GM18505 (cell line): Measurements from ENCODE around the gene TMEM269.

ENCODE experiments used
- ATAC-seq: cut with Tn5 transposase; IDR thresholded peaks from one replicate; pipeline ENCODE4 v1.9.1; 2021; ENCODE audit not compliant: unreplicated experiment
- POLR2A ChIP-seq: IDR thresholded peaks from 4 replicates; pipeline ENCODE4 v1.6.1; 2011; ENCODE audit warnings: borderline replicate concordance; ENCODE audit not compliant: insufficient read depth, insufficient read length; ENCODE audit errors: extremely low read depth

The TMEM269 gene, protein sequence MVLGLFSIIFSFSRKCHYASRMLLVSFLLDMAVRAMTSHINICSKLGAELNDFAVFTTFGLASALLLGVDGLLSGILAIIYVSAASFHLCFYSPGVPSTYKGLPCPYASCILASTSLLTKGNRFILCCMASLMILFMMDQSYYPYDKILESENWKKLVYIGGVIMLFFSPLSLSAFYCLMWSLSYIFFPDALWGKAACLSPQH

DNA sequence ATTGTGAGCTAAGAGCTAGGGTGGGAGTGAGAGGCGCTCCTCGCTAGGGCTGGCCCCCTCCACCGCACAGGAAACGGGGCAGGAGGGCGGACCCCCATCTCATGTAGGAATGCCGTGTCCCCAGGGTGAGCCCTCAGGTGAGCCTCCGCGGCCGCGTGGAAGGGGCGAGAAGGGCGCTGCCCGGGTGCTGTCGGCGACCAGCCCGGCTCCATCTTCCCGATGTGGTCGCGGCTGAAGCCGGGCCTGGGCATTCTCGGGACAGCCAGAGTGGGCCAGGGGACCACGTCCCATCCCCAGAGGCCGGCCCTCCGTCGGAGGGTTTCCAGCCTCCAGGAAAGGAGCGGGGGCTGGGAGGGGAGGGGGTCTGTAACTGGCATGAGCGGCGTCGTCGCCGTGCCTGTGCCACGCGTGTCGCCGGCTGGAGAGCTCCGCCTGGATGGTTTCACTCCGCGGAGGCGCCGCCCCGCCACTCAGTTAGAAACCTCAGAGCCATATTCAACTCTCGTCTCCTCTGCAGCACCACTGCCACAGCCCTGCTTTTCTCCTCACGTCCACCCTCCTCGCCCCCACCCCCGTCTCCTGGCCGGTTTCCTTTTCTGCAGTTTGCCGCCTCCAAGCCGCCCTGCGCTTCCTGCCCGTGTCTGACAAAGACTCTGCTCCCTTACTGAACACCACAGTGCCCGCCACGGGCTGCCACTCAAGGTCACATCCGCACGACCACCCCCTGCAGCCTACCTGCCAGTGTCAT lies at the start of gene TMEM269:
Gene TMEM269 (plus strand): TSS at position 46 of the 748 bp plus-strand sequence. CDS start 4,903 bp downstream, outside the sequence.
- no peak for TF ChIP-seq POLR2A
- ATAC-seq: no peak

DNA sequence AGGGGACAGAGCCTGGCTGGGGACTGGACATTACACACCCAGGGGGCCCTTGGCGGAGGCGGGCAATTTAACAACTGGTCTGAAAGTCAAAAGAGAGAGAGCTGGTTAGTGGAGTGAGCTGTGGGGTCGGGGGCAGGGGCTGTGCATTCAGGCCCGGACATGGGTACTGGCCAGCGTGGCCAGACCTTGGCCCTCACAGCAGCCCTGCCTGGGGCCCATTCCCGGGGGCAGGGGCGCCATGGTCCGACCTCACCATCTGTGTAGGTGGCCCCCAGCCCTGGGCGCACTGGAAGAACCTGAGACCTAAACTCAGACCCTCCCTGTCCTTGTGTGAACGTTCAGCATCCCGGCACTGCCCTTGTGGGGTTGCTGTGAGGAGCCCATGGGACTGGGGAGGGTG lies 49.7 kb upstream of the TMEM269 start:
- no peak for ATAC-seq

DNA sequence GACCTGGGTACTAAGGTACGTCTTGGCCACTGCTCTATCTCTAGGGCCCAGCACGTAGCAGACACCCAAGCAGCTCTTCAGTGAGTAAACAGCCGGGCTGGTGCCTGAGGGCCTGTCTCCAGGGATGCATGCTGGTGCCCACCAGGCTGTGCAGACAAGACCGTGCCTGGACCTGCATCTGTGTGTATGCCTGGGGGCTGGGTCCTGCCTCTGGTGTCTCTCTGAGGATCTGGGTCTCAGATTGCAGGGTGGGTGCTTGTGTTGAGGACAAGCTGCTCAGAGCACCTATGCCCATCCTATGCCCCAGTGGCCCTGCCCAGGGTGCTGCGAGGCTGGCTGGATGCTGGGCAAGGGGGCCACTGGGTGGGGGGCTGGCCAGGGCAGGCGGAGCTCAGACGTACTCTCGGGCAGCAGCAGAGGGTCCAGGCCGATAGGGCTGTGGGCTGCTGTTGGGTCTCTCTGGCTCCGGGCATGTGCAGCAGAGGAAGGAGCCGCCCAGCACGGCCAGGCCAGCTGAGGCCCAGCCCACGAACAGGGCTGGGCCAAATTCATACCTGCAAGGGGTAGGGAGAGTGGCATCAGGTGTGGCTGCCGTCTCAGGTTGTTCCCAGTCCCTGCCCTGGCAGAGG lies 49.2 kb upstream of the TMEM269 start:
- no peak for TF ChIP-seq POLR2A
- no peak for ATAC-seq

More for the DNA sequence above, 49.7 kb upstream of the TMEM269 start:
- no peak for TF ChIP-seq POLR2A

DNA sequence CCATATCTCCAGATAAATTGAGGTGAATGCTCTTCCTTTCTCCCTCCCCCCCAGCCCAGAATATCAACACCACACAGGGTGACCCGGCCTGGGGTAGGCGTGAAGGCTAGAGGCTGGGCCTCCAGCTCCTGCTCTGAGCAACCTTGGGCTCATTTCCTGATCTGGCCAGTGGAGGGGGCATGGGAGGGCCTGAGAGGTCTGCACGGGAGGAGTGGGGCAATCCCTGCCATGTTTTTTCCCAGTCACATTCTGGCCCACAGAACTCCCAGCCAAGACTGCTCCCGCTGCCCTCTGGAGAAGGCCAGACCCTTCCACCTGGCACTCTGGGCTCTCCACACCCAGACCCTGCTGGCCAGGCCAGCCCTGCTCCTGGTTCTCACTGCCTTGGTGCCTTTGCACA lies 48.6 kb upstream of the TMEM269 start:
- TF ChIP-seq POLR2A: no peak
- ATAC-seq: no peak

DNA sequence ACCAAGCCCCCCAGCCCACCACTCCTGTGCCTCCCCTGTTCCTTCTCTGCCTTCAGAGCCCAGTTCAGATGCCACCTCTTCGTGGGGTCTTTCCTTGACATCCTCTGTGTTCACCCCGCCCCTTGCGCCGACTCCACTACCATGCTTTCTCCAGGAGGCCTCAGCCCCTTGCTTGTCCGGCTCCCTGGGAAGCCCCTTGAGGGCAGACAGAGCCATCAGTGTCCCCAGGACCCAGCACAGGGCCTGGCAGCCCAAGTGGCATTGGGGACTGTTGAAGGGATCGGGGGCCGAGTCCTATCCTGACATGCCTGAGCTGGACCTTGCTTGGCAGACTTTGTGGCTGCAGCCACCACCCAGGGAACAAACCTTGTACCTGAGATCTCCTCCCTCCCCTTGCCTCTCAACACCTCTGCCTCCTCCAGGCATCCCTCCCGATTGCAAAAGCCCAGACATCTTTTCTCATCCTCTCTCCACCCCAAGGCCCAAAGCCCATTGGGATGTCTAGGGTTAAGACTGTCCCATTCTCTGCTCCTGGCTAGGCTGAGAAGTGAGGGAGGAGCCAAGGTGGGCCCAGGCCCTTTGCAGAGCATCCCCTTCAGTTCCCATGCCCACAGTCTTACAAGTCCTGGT lies 48.1 kb upstream of the TMEM269 start:
- ATAC-seq: no peak
- no peak for TF ChIP-seq POLR2A

DNA sequence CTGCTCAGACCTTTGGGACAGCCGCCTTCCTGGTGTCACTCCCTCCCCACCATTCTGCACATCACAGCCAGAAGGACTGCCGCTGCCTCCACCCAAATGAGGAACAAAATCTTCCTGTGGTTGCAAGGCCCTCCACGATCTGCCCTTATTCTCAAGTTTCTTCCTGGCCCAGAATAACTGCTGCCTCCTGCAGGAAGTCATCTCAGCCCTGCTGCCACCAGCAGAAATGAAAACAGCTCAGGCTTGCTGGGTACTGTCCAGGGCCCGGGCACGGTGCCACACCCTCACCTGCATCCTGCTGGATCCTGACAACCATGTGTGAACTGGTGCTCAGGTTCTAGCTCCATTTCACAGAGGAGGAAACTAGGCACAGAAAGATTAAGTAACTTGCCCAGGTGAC lies 47.5 kb upstream of the TMEM269 start:
- no peak for TF ChIP-seq POLR2A
- no peak for ATAC-seq

DNA sequence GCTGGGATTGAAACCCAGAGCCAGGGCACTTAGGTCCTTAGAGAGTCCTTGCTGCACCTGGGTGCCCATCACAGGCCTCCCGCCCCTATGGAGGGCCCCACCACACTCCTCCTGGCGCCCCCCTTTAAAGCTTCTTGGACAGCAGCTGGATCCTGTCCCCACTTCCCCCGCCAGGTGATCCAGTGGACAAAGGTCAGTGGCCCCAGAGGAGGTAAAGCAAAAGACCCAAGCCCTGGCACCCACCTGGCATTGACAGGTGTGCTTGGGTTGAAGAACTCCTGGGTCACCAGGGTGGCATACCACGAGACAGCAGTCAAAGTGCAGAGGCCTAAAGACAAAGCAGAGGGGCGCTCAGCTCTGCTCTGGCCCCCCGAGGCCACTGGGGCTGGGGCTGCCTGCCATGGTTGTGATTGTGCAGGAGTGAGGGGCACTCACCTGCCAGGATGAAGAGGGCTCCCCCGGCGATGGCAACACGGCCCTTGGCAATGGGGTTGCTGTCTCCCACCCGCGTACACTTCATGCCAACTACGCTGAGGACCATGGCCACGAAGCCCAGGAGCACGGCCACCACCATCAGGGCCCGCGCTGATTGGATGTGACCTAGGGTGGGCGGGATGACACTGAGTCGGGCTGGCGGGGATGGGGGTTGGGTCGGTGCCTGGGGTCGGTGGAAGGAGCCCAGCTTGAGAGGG lies 46.7 kb upstream of the TMEM269 start:
- TF ChIP-seq POLR2A: no peak
- ATAC-seq: no peak

DNA sequence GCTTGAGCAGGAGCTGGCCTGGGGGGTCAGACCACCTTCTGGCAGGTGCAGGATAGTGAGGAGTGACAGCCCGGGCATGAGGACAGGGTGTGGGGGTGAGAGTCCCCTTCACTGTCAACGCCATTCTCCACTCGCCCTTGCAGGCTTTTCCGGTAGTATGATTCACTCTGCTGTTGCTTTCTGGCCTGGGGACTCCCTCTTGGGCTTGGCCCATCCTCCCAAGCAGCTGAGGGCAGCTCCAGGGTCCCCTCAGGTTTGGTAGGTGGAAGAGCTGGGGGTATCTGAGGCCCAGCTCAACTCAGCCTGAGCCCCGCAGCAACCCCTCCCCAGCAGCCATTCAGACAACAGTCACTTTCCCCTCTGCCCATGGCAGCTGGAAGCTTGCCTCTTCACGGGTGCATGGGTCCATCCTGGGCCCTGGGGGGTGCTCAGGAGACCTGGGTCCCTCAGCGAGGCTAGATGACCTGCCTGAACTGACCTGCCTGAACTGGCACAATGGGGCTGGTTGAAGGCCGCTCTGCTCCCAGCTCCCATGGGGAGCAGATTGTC lies 46.0 kb upstream of the TMEM269 start:
- TF ChIP-seq POLR2A: no peak
- ATAC-seq: no peak

DNA sequence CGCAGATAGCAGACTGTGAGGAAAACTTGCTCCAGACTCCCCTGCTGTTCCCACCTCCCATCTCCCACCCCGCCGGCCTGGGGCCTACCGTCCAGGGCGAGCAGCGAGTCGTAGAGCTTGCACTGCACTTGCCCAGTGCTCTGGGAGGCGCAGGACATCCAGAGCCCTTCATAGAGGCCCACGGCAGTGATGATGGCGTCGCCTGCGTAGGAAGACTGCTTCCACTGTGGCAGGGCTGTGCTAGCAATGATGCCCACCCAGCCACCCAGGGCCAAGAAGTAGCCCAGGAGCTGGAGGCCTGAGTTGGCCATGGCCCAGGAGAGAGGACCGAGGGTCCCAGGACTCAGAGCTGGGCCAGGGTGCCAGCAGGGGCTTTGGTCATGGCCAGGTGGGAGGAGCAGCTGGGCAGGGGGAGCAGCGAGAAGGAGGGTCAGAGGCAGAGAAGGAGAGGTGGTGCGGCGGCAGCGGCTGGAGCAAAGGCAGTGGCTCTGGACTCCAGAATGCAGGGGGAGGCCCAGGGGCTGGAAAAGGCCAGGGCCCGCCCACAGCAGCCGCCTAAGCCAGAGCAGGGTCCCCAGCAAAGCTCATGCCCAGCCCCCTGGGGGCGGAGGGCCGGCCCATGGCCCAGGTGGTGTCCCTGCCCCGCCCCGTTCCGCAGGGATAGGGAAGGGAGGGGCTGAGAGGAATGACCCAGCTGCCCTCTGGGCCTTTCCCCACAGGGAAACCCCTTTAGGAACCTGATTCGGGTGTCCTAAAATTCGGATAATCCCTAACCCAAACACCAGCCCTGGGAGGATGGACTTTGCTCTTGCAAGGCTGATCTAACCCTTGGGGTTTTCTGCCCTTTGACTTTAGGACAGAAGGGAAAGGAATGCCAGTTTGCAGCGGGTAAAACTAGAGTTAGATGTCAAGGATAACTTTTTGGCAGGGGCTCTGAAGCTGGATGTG lies 44.8 kb upstream of the TMEM269 start, which contains the start of gene CLDN19:
Gene CLDN19 (minus strand): TSS at position 484 of the 948 bp plus-strand sequence. CDS start 173 bp downstream, at position 311.
- no peak for ATAC-seq
- no peak for TF ChIP-seq POLR2A

DNA sequence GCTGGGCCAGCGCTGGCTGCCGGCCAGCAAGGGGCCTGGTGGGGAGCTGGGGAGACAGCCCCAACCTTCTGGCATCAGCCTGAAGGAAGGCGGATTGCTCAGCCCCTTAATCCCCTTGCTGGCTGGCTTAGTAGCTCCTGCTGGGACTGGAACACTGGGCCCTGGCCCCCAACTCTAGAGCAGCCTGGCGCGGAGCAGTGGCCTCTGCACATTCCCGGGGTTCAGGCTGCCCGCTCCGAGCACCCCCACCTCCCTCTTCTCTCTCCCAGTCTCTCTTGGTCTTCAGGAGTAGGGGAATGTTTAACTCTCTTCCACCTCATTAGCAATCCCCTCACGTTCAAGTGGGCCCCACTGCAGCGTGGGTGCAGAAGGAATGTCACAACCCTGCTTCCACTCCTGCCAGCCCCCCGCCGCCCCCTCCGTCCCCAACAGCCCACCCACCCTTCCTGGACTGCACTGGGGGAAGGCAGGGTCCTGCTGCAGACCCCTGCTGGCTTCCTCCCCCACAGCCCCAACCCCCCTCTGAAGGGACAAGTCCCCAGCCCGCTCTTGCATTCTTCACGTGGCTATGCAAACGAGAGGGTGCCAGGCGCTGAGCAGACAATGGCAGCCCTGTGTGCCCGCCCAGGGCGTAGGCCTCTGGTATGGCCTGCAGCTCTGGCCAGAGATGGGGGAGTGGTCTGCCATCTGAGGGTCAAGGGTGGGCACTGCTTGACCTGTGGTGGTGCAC lies 43.8 kb upstream of the TMEM269 start:
- no peak for TF ChIP-seq POLR2A
- no peak for ATAC-seq

DNA sequence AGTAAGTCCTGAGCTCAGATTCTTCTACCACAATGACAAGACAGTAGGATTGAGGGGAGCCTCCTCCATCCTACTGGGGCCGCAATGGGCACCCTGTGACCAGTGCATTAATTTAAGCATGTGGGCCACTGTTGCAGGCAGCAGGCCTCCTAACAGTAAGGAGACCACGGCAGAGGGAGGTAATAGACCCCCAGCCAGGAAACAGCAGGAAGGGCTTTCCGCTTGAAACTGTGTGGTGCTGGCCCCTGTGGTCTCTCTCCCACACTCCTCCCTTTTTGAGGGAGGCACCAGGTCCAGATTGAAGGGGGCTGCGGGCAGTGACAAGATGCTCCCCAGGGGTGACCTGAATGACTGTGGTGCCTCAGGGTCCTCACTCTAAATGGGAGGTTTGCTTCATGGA lies 43.1 kb upstream of the TMEM269 start:
- no peak for TF ChIP-seq POLR2A
- no peak for ATAC-seq
